Naive thymus-derived CD4-positive, alpha-beta T cell (primary cell): ENCODE measurements around the gene DIP2B. TPM values are rescaled to one million over a fixed set of nuclear protein-coding genes. Genes with fewer than 3 reads are reported as not detected.

Experiments
- ATAC-seq: fragments of 150-1000 bp; cut with Tn5 transposase; 2 replicates; pipeline ENCODE4 v1.10.0; 2021; ENCODE audit warnings: mild to moderate bottlenecking, moderate library complexity
- CTCF ChIA-PET: fragments of 350-600 bp; sonication (Branson Sonifier 250); formaldehyde crosslinking; loops from one replicate; lab custom pipeline; 2021; ENCODE audit warnings: antibody characterized with exemption; lab: Charles Lee
- POLR2A ChIA-PET: fragments of 350-600 bp; sonication (Branson Sonifier 250); formaldehyde crosslinking; loops from one replicate; lab custom pipeline; 2021; ENCODE audit warnings: antibody characterized with exemption, inconsistent platforms; lab: Charles Lee
- DNase-seq, 9 donors: peaks; one replicate each; pipeline versions ENCODE4 v3.0.0 to v3.0.0-alpha.2; 2020 to 2022; ENCODE audit warnings: mixed read lengths in 1 of 9
- H3K27ac ChIP-seq: one replicate; pipeline ENCODE4 v1.7.0; 2013; ENCODE audit warnings: mild to moderate bottlenecking, low read depth, low read length, moderate library complexity
- H3K27me3 ChIP-seq, 2 donors: one replicate each; pipeline ENCODE4 v1.7.0; 2013; ENCODE audit warnings: low read length in 2 of 2, mild to moderate bottlenecking in 2 of 2, moderate library complexity in 2 of 2; ENCODE audit not compliant: control insufficient read depth in 2 of 2, insufficient read depth in 2 of 2
- H3K36me3 ChIP-seq, 3 experiments: 1 replicate in 2 of 3; 2 replicates in 1 of 3; pipeline ENCODE4 v1.7.0; 2013; ENCODE audit warnings: low read length in 3 of 3, mild to moderate bottlenecking in 3 of 3, moderate library complexity in 1 of 3; ENCODE audit not compliant: insufficient read depth in 3 of 3, control insufficient read depth in 2 of 3
- H3K4me1 ChIP-seq, 2 donors: one replicate each; pipeline ENCODE4 v1.7.0; 2013; ENCODE audit warnings: low read length in 2 of 2, mild to moderate bottlenecking in 2 of 2, moderate library complexity in 1 of 2; ENCODE audit not compliant: control insufficient read depth in 2 of 2, insufficient read depth in 2 of 2
- H3K4me3 ChIP-seq: 2 replicates; pipeline ENCODE4 v1.7.0; 2013; ENCODE audit warnings: mild to moderate bottlenecking, low read length
- H3K9me3 ChIP-seq, 3 experiments: 1 replicate in 2 of 3; 2 replicates in 1 of 3; pipeline ENCODE4 v1.7.0; 2013; ENCODE audit warnings: low read length in 3 of 3; ENCODE audit not compliant: control insufficient read depth in 2 of 3
- H3K27ac Mint-ChIP-seq, 9 donors: one replicate each; pipeline ENCODE4 v1.8.0; 2020 to 2022; ENCODE audit warnings: mixed read lengths in 9 of 9, mild to moderate bottlenecking in 8 of 9, moderate library complexity in 5 of 9, inconsistent platforms in 2 of 9
- H3K27me3 Mint-ChIP-seq, 5 donors: one replicate each; pipeline ENCODE4 v1.8.0; 2021 to 2022; ENCODE audit warnings: mixed read lengths in 5 of 5, mild to moderate bottlenecking in 1 of 5
- H3K36me3 Mint-ChIP-seq, 5 donors: one replicate each; pipeline ENCODE4 v1.8.0; 2020 to 2022; ENCODE audit warnings: mixed read lengths in 5 of 5, mild to moderate bottlenecking in 3 of 5, inconsistent platforms in 1 of 5
- H3K4me1 Mint-ChIP-seq, 7 donors: one replicate each; pipeline ENCODE4 v1.8.0; 2020 to 2022; ENCODE audit warnings: mixed read lengths in 7 of 7, mild to moderate bottlenecking in 3 of 7, inconsistent platforms in 1 of 7
- H3K4me3 Mint-ChIP-seq, 10 donors: one replicate each; pipeline ENCODE4 v1.8.0; 2020 to 2022; ENCODE audit warnings: mild to moderate bottlenecking in 10 of 10, mixed read lengths in 10 of 10, moderate library complexity in 6 of 10, inconsistent platforms in 2 of 10
- H3K9me3 Mint-ChIP-seq, 11 donors: one replicate each; pipeline ENCODE4 v1.8.0; 2020 to 2022; ENCODE audit warnings: mixed read lengths in 11 of 11, mild to moderate bottlenecking in 4 of 11, inconsistent platforms in 1 of 11, moderate library complexity in 1 of 11
- intact Hi-C, 2 donors: fragments of 100-400 bp; cut with micrococcal nuclease; formaldehyde crosslinking; loops; one replicate each; pipeline ENCODE4 v1.15.1; 2023
- polyA plus RNA-seq, 2 donors: library from polyadenylated mRNA; unstranded; fragments of 300-500 nt; fragmentation: Illumina TruSeq; gene quantifications; one replicate each; pipeline ENCODE4 v1.2.3, GENCODE V29; 2021
- total RNA-seq, 6 experiments: library from RNA in 5 of 6; stranded (reverse) in 5 of 6; gene quantifications; 1 replicate in 5 of 6; 2 replicates in 1 of 6; pipeline ENCODE4 v1.2.3 and lab custom pipeline; 2021 to 2026

Gene DIP2B
- total and polyA plus RNA-seq, 7 experiments from 2014 or later: 10.0 to 41.8 (median 34.3) TPM

DNA sequence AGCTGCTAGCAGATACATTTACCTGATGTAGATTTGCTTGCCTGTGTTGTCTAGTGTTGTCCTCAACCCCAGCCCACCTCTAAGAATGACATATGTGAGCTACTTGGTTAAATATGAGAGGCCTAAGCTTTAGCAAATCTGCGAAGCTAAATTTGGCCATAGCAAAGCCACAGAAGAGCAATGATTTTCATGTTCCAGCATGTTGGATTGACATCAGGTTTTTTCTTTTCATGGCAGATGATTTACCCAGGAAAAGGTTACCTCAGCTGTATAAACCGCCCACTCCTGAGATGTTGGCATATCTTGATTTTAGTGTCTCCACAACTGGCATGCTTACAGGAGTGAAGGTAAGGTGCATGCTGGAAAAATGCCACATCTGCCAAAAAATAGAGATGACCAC, 222.7 kb downstream of the DIP2B start:
- ATAC-seq: no peak
- Mint-ChIP-seq H3K27me3 (no peaks in the 10 kb centered on the region), H3K4me1 (peaks cover 0 to 1% (median 0%) of the 10 kb centered on the region in 7 donors), H3K27ac (peak overlapping the region in 2 of 9 donors; percentile 38 to 56), H3K9me3 (no peaks in the 10 kb centered on the region), H3K36me3 (peaks cover 24 to 69% (median 48%) of the 10 kb centered on the region in 5 donors), H3K4me3 (no peak overlapping the region)
- CTCF ChIA-PET: interaction anchor here (1.2 kb wide), 1 partner anchor 14 kb away, joined by 3 read pairs; no protein-coding TSS in a partner anchor
- DNase-seq: no peak
- POLR2A ChIA-PET: no interaction called here
- no peaks in the 10 kb centered on the region for H3K4me1 ChIP-seq
- H3K36me3 ChIP-seq: peaks cover 17 to 95% (median 30%) of the 10 kb centered on the region in 3 experiments
- H3K4me3 ChIP-seq: no peak overlapping the region
- no peaks in the 10 kb centered on the region for H3K27me3 ChIP-seq
- H3K9me3 ChIP-seq: no peaks in the 10 kb centered on the region
- no peak overlapping the region for H3K27ac ChIP-seq
- intact Hi-C loops: no loop called here

GRCh38 chr12:50728417-50728816, 223.6 kb downstream of the DIP2B start:
- no peak overlapping the region for H3K4me3 ChIP-seq
- H3K9me3 ChIP-seq: no peaks in the 10 kb centered on the region
- peak overlapping the region in 1 of 9 donors; percentile 12 for H3K27ac Mint-ChIP-seq
- H3K4me3 Mint-ChIP-seq: no peak overlapping the region
- ChIA-PET CTCF (interaction anchor here (0.6 kb wide), 1 partner anchor 224 kb away, joined by 3 read pairs; no protein-coding TSS in a partner anchor), POLR2A (interaction anchor here (0.6 to 1.2 kb wide), 2 partner anchors 37 to 80 kb away, joined by 3 to 4 read pairs; no protein-coding TSS in a partner anchor)
- ATAC-seq (no peak), DNase-seq (no peak)
- no peaks in the 10 kb centered on the region for H3K27me3 Mint-ChIP-seq
- peaks cover 26 to 69% (median 39%) of the 10 kb centered on the region in 5 donors for H3K36me3 Mint-ChIP-seq
- H3K27me3 ChIP-seq: no peaks in the 10 kb centered on the region
- no peaks in the 10 kb centered on the region for H3K4me1 ChIP-seq
- H3K36me3 ChIP-seq: peaks cover 13 to 94% (median 26%) of the 10 kb centered on the region in 3 experiments
- H3K27ac ChIP-seq: no peak overlapping the region
- intact Hi-C loops: no loop called here
- peaks cover 0 to 1% (median 0%) of the 10 kb centered on the region in 7 donors for H3K4me1 Mint-ChIP-seq
- no peaks in the 10 kb centered on the region for H3K9me3 Mint-ChIP-seq

DNA sequence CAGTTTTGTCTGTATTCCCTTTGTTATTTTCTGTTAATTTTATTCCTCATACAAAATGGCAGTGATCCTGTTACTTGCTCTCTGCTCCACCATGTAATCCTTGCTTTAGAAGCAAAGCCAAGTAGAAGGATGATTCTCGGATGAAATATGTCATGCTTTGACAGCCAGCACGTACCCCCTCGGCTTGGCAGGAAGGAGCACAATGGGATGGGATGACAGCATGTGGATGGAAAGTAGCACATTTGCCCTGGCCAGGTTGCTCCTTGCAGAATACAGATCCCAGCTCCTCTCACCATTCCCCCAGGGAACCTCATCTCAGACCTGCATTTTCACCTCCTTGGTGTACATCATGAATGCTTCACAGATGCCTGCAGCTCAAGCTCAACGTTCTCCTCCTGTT, 224.1 kb downstream of the DIP2B start:
- H3K27ac ChIP-seq: no peak overlapping the region
- no peaks in the 10 kb centered on the region for H3K27me3 ChIP-seq
- peaks cover 12 to 94% (median 22%) of the 10 kb centered on the region in 3 experiments for H3K36me3 ChIP-seq
- DNase-seq (no peak), ATAC-seq (no peak)
- Mint-ChIP-seq H3K36me3 (peaks cover 26 to 68% (median 40%) of the 10 kb centered on the region in 5 donors), H3K9me3 (no peaks in the 10 kb centered on the region), H3K27me3 (no peaks in the 10 kb centered on the region), H3K4me1 (peaks cover 0 to 1% (median 0%) of the 10 kb centered on the region in 7 donors), H3K27ac (peak overlapping the region in 5 of 9 donors; percentile 16 to 30 (median 26)), H3K4me3 (no peak overlapping the region)
- ChIA-PET CTCF (interaction anchor here (0.6 kb wide), 1 partner anchor 225 kb away, joined by 3 read pairs; no protein-coding TSS in a partner anchor), POLR2A (interaction anchor here (0.6 to 1.2 kb wide), 2 partner anchors 37 to 79 kb away, joined by 3 to 4 read pairs; no protein-coding TSS in a partner anchor)
- no peak overlapping the region for H3K4me3 ChIP-seq
- intact Hi-C loops: no loop called here
- H3K9me3 ChIP-seq: no peaks in the 10 kb centered on the region
- no peaks in the 10 kb centered on the region for H3K4me1 ChIP-seq

DNA sequence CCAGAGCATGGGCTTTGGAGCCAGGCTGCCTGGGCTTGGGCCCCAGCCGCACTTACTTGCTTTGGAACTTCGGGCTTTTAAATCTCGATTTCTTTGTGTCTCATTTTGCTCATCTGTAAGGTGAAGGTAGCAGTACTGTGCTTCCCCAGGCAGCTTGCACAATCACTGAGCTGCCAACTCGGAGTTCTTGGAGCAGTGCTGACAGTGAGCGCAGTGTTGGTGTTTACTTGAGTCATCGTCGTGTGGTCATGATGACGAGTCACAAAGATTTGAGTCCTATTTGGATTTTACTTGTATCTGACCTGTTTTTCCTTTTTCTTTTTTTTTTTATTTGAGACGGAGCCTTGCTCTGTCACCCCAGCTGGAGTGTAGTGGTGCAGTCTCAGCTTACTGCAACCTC, 227.8 kb downstream of the DIP2B start:
- H3K27ac Mint-ChIP-seq: peak overlapping the region in 1 of 9 donors; percentile 62
- intact Hi-C loops: no loop called here
- H3K27me3 ChIP-seq: no peaks in the 10 kb centered on the region
- no peaks in the 10 kb centered on the region for H3K9me3 ChIP-seq
- ChIA-PET POLR2A (no interaction called here), CTCF (interaction anchor here (0.6 kb wide), 1 partner anchor 9 kb away, joined by 3 read pairs; no protein-coding TSS in a partner anchor)
- H3K4me3 Mint-ChIP-seq: no peak overlapping the region
- H3K4me1 Mint-ChIP-seq: peaks cover 0 to 1% (median 0%) of the 10 kb centered on the region in 7 donors
- no peak for ATAC-seq
- H3K36me3 Mint-ChIP-seq: peaks cover 18 to 77% (median 44%) of the 10 kb centered on the region in 5 donors
- no peaks in the 10 kb centered on the region for H3K27me3 Mint-ChIP-seq
- no peak overlapping the region for H3K27ac ChIP-seq
- H3K4me1 ChIP-seq: no peaks in the 10 kb centered on the region
- no peaks in the 10 kb centered on the region for H3K9me3 Mint-ChIP-seq
- H3K4me3 ChIP-seq: no peak overlapping the region
- DNase-seq: no peak
- peaks cover 3 to 86% (median 9%) of the 10 kb centered on the region in 3 experiments for H3K36me3 ChIP-seq

DNA sequence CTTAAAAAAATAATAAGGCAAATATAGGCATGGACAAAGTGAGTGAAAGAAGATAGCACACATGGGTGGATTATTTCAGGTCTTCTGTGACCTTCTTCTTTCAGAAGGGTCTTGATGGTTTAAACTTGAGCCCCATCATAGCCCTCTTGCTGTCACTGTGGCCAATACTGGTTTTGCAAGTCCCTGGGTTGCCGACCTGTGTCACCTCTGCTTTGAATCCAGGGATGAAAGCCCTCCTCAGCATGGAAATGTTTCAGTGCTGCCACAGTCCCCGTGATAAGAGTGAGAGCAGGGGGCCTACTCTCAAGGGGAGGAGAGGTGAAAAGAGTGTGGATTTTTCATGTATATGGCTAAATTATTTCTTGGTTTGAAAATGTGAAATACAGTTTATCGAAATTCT, 228.9 kb downstream of the DIP2B start:
- H3K4me1 ChIP-seq: no peaks in the 10 kb centered on the region
- peaks cover 0 to 1% (median 0%) of the 10 kb centered on the region in 7 donors for H3K4me1 Mint-ChIP-seq
- H3K27me3 Mint-ChIP-seq: no peaks in the 10 kb centered on the region
- intact Hi-C loops: loop anchor here in 1 of 2 donors (1.0 kb wide), 1 partner anchor 229 kb away; the partner anchor contains the start of gene DIP2B
- peaks cover 16 to 76% (median 40%) of the 10 kb centered on the region in 5 donors for H3K36me3 Mint-ChIP-seq
- ATAC-seq (no peak), DNase-seq (no peak)
- H3K4me3 ChIP-seq: no peak overlapping the region
- H3K27ac Mint-ChIP-seq: no peak overlapping the region
- POLR2A ChIA-PET: no interaction called here
- CTCF ChIA-PET: no interaction called here
- peaks cover 0 to 84% (median 8%) of the 10 kb centered on the region in 3 experiments for H3K36me3 ChIP-seq
- H3K27me3 ChIP-seq: no peaks in the 10 kb centered on the region
- no peaks in the 10 kb centered on the region for H3K9me3 ChIP-seq
- no peak overlapping the region for H3K4me3 Mint-ChIP-seq
- no peak overlapping the region for H3K27ac ChIP-seq
- no peaks in the 10 kb centered on the region for H3K9me3 Mint-ChIP-seq

- DNase-seq (peak in 3 of 9 donors; percentile 13 to 29 (median 15)), ATAC-seq (peak; percentile 55)
- H3K27me3 ChIP-seq: no peaks in the 10 kb centered on the region
- H3K4me3 ChIP-seq: no peak overlapping the region
- H3K9me3 ChIP-seq: no peaks in the 10 kb centered on the region
- POLR2A ChIA-PET: interaction anchor here (0.7 kb wide), 1 partner anchor 30 kb away, joined by 4 read pairs; no protein-coding TSS in a partner anchor
- CTCF ChIA-PET: interaction anchor here (0.6 kb wide), 1 partner anchor 235 kb away, joined by 3 read pairs; no protein-coding TSS in a partner anchor
- peaks cover 0 to 84% (median 15%) of the 10 kb centered on the region in 3 experiments for H3K36me3 ChIP-seq
- H3K27ac ChIP-seq: no peak overlapping the region
- Mint-ChIP-seq H3K9me3 (no peaks in the 10 kb centered on the region), H3K4me3 (no peak overlapping the region), H3K27me3 (no peaks in the 10 kb centered on the region), H3K36me3 (peaks cover 18 to 79% (median 43%) of the 10 kb centered on the region in 5 donors), H3K27ac (peak overlapping the region in 3 of 9 donors; percentile 8 to 13 (median 11)), H3K4me1 (no peaks in the 10 kb centered on the region)
- intact Hi-C loops: loop anchor here in 1 of 2 donors (1.0 kb wide), 1 partner anchor 230 kb away; the partner anchor contains the start of gene DIP2B
- H3K4me1 ChIP-seq: no peaks in the 10 kb centered on the region
Observed at GRCh38 chr12:50734409-50735263, 229.9 kb downstream of the DIP2B start.
